ENCODE data around the gene GRIN3B. TPM values are rescaled to one million over a fixed set of nuclear protein-coding genes. Genes with fewer than 3 reads are reported as not detected.

GRIN3B gene
- polyA plus RNA-seq, 1 experiment, result 0.38 TPM

- no peaks in the 10 kb centered on the region for H3K27me3 ChIP-seq (ENCODE audit: control insufficient read depth, insufficient read depth, low read length)
- DNase-seq (ENCODE audit: low read depth, low spot score), result no peak
- no peak overlapping the region for H3K27ac ChIP-seq (ENCODE audit: low read depth, low read length)
- H3K9me3 ChIP-seq (ENCODE audit: control insufficient read depth, insufficient read depth, low read length), result peaks cover 4% of the 10 kb centered on the region; the same call in 1 of the 2 replicates
- ChIA-PET CTCF (interaction anchor here (1.2 kb wide), 1 partner anchor 229 kb away, joined by 3 read pairs; no protein-coding TSS in a partner anchor), POLR2A (interaction anchor here (0.7 kb wide), 1 partner anchor 330 kb away, joined by 4 read pairs; no protein-coding TSS in a partner anchor)
- H3K4me3 ChIP-seq (ENCODE audit: low read depth, low read length), result no peak overlapping the region
- TF ChIP-seq, protein P1, sequence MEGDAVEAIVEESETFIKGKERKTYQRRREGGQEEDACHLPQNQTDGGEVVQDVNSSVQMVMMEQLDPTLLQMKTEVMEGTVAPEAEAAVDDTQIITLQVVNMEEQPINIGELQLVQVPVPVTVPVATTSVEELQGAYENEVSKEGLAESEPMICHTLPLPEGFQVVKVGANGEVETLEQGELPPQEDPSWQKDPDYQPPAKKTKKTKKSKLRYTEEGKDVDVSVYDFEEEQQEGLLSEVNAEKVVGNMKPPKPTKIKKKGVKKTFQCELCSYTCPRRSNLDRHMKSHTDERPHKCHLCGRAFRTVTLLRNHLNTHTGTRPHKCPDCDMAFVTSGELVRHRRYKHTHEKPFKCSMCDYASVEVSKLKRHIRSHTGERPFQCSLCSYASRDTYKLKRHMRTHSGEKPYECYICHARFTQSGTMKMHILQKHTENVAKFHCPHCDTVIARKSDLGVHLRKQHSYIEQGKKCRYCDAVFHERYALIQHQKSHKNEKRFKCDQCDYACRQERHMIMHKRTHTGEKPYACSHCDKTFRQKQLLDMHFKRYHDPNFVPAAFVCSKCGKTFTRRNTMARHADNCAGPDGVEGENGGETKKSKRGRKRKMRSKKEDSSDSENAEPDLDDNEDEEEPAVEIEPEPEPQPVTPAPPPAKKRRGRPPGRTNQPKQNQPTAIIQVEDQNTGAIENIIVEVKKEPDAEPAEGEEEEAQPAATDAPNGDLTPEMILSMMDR (IDR thresholded peaks at IDR 0.05; ENCODE audit: low read depth, low read length), result no peak
Measured at GRCh38 chr19:1015061-1015781, 15.0 kb downstream of the GRIN3B start.

GRCh38 chr19:1015782-1016646 is 15.8 kb downstream of the GRIN3B start:
- TF ChIP-seq, protein P1 (IDR thresholded peaks at IDR 0.05; ENCODE audit: low read depth, low read length), result no peak
- H3K27ac ChIP-seq (ENCODE audit: low read depth, low read length), result peak overlapping the region; percentile 31
- H3K9me3 ChIP-seq (ENCODE audit: control insufficient read depth, insufficient read depth, low read length), result peaks cover 4% of the 10 kb centered on the region; the same call in 1 of the 2 replicates
- H3K4me3 ChIP-seq (ENCODE audit: low read depth, low read length), result no peak overlapping the region
- ChIA-PET CTCF (interaction anchor here (0.7 to 1.2 kb wide), 2 partner anchors 228 to 229 kb away, joined by 3 to 4 read pairs; no protein-coding TSS in a partner anchor), POLR2A (interaction anchor here (0.7 to 1.8 kb wide), 5 partner anchors 10 to 330 kb away, joined by 3 to 5 read pairs (median 4); partner anchors contain the start of gene CNN2)
- no peaks in the 10 kb centered on the region for H3K27me3 ChIP-seq (ENCODE audit: control insufficient read depth, insufficient read depth, low read length)
- DNase-seq (ENCODE audit: low read depth, low spot score), result no peak

DNA sequence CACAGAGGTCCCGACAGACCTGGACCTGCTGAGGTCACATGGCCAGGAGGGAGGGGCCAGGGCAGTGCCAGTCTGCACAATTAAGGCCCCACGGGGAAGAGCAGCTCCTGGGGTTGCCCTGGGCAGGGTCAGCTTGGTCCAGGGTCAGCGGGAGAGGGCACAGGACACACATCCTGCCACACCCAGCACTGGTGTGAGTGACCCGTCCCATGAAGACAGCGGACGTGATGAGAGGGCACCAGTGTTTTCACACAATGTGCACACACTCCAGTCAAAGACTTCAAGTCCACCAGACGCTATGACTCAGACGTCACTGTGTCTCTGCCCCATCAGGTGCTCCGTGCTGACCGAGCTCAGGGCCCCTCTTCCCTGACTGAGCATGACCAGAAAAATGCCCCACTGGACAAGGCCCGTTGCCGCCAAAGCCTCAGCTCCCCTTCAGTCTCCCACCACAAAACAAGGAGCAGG is 16.5 kb downstream of the GRIN3B start:
- no peak for DNase-seq (ENCODE audit: low read depth, low spot score)
- H3K9me3 ChIP-seq (ENCODE audit: control insufficient read depth, insufficient read depth, low read length), result peaks cover 4% of the 10 kb centered on the region; the same call in 1 of the 2 replicates
- H3K4me3 ChIP-seq (ENCODE audit: low read depth, low read length), result peak overlapping the region; percentile 17; the same call in 1 of the 2 replicates
- H3K27ac ChIP-seq (ENCODE audit: low read depth, low read length), result peak overlapping the region; percentile 31
- no peaks in the 10 kb centered on the region for H3K27me3 ChIP-seq (ENCODE audit: control insufficient read depth, insufficient read depth, low read length)
- ChIA-PET POLR2A (interaction anchor here (1.1 to 1.8 kb wide), 4 partner anchors 9 to 23 kb away, joined by 3 to 5 read pairs (median 4); partner anchors contain the start of gene CNN2), CTCF (interaction anchor here (0.7 kb wide), 1 partner anchor 228 kb away, joined by 4 read pairs; no protein-coding TSS in a partner anchor)
- TF ChIP-seq, protein P1 (IDR thresholded peaks at IDR 0.05; ENCODE audit: low read depth, low read length), result no peak

DNA sequence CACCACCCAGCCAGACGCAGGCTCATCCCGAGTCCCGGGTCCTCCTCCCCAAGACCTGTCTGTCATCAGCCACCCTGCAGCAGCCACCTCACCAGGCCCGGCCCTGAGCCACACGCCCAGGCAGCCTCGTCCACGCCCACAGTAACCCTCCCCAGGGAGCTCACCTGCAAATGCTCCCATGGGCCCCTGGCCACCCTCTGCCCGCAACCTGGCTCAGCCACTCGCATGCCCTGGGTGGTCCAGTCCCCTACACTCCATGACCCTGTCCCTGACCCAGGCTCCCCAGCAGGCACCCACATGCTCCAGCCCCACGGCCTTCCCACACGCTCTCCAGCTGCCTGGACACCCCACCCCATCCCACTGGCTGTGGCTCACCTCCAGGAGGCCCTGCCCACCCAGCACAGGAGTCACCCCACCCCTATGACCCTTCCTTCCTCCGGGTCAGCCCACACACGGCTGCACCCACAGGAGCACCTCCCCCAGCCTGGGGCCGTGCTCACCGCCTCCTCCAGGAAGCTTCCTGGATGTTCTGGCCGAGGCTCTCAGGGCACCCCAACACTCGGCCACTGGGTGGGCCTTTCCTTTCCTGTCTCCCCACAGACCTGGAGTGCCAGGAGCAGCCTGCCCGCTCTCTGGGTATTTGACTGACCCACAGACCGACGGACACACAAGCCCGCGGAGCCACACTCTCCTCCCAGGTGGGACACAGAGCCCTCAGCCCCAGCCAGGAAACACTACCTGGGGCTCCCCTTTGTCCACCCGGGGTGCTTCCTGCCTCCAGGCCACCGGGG is 17.1 kb downstream of the GRIN3B start:
- Histone ChIP-seq H3K9me3 (ENCODE audit: control insufficient read depth, insufficient read depth, low read length) (no peaks in the 10 kb centered on the region; the same call in 1 of the 2 replicates), H3K27me3 (ENCODE audit: control insufficient read depth, insufficient read depth, low read length) (no peaks in the 10 kb centered on the region), H3K27ac (ENCODE audit: low read depth, low read length) (no peak overlapping the region), H3K4me3 (ENCODE audit: low read depth, low read length) (peak overlapping the region; percentile 17)
- ChIA-PET CTCF (interaction anchor here (0.5 to 0.7 kb wide), 2 partner anchors 95 to 228 kb away, joined by 3 to 4 read pairs; no protein-coding TSS in a partner anchor), POLR2A (interaction anchor here (0.5 to 1.8 kb wide), 5 partner anchors 8 to 22 kb away, joined by 3 to 8 read pairs (median 5); partner anchors contain the start of gene CNN2)
- no peak for DNase-seq (ENCODE audit: low read depth, low spot score)
- TF ChIP-seq, protein P1 (IDR thresholded peaks at IDR 0.05; ENCODE audit: low read depth, low read length), result no peak

Measured in AG04450 (cell line).